Measurements from ENCODE around the gene MDP1. TPM values are rescaled to one million over a fixed set of nuclear protein-coding genes. Genes with fewer than 3 reads are reported as not detected.

The MDP1 gene
- 10 to 100 TPM in 5 of 6 experiments, 1 to 10 TPM in 1; 9.8 to 14.4 (median 12.3) TPM for total RNA-seq (2021; fragmentation: NEBNext Ultra II Directional; extraction: Animal tissue kit (Norgen Biotek cat#: 25700))
- long read RNA-seq, transcript MDP1-201 (6 exons, 730 nt): major isoform, 13 of 19 reads
- long read RNA-seq, partial matches to known transcripts: 0 of 19 reads
- long read RNA-seq, other reads (novel, unspliced or antisense): 0 of 19 reads

DNA sequence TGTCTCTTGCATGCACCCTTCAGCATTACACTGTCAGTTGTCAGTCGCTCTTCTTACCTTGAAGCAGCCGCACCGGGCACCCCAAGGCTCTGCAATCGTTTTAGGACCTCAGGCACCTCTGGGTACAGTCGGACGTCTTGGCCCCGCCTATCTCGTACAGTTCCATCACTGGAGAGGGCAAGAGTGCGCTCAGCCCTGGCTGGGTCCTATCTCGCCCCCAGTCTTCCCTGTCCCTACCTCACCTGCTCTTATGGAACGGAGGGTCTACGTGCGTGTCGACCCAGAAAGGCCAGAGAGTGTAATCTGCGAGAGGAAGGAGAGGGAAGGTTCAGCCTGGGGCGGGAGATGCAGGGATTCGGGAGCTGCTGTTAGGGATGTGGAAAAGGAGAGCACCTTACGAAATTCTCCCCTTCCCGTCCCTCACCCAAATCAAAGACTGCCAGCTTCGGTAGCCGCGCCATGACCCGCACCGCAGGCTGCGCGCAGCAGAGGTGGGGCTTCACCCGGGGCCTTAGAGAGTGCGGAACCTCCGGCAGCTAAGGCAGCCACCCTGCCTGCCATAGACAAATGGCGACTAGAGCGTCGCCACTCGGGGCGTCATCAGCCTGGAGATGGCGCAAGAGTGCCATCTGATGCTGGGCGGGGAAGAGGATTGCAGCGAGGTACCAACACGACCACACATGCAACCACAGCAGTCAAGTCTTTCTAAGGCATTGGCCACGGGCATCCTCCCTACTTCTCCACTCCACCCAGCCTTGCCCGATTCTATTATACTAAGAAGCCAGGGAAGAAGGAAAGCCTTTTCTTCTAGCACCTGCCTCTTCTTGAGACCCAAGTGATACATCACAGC lies at the start of gene MDP1:
Gene MDP1, minus strand, starts transcription at position 572 of the 850 bp plus-strand sequence. Its CDS starts 111 bp downstream, at position 461.
- peak; percentile 68 for DNase-seq
- Mint-ChIP-seq H3K4me1 (ENCODE audit: low read depth) (peaks cover 44% of the 10 kb centered on the region), H3K27ac (peak within 1 kb of the TSS; percentile 100), H3K27me3 (ENCODE audit: insufficient read depth) (peaks cover 2% of the 10 kb centered on the region), H3K9me3 (no peaks in the 10 kb centered on the region), H3K4me3 (peak within 1 kb of the TSS; percentile 97), H3K36me3 (ENCODE audit: low read depth) (peaks cover 11% of the 10 kb centered on the region; the same call in 1 of the 2 replicates)
- TF ChIP-seq, protein P1, sequence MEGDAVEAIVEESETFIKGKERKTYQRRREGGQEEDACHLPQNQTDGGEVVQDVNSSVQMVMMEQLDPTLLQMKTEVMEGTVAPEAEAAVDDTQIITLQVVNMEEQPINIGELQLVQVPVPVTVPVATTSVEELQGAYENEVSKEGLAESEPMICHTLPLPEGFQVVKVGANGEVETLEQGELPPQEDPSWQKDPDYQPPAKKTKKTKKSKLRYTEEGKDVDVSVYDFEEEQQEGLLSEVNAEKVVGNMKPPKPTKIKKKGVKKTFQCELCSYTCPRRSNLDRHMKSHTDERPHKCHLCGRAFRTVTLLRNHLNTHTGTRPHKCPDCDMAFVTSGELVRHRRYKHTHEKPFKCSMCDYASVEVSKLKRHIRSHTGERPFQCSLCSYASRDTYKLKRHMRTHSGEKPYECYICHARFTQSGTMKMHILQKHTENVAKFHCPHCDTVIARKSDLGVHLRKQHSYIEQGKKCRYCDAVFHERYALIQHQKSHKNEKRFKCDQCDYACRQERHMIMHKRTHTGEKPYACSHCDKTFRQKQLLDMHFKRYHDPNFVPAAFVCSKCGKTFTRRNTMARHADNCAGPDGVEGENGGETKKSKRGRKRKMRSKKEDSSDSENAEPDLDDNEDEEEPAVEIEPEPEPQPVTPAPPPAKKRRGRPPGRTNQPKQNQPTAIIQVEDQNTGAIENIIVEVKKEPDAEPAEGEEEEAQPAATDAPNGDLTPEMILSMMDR (IDR thresholded peaks at IDR 0.05): peak; percentile 79

DNA sequence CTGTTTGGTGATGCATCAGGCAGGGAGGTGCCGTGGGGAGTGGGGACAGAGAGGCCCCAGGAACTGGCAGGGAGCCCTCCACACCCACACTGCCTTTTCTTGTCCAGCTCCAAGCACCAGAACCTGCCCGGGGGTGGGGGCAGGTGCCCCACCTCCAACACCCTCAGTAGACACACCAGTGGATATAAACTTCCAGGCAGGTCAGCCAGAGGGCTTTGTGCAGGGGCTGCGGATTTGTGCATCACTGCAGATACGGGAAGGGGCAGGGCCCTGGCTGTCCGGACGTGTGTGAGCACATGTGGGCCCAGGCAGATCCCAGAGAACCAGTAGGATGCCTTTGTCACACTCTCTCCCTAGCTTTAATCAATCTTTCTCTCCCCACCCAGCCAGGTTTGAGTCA lies 48.4 kb upstream of the MDP1 start:
- peaks cover 2% of the 10 kb centered on the region; the same call in 1 of the 2 replicates for H3K27me3 Mint-ChIP-seq (ENCODE audit: insufficient read depth)

DNA sequence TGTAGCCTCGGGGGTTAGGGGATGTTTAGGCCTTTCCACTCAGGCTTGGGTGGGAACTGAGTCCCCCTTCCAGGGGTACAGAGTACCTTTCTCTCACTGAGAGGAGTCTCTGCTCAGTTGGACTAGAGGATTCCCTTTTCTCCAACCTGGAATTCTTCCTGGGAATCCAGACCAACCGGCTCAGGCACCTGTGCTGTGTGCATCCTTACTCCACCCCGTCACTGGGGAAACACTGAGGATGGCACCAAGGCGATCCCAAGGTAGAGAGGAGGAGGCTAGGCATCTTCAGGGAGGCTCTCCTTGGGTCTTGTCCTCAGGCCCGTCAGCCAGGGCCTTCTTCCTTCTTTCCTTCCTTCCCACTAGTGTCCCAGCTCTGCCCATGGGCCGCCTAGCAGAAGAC lies 48.0 kb upstream of the MDP1 start:
- H3K27ac Mint-ChIP-seq: no peak overlapping the region
- no peaks in the 10 kb centered on the region for H3K36me3 Mint-ChIP-seq (ENCODE audit: low read depth)
- TF ChIP-seq, protein P1 (IDR thresholded peaks at IDR 0.05): no peak
- DNase-seq: no peak
- no peaks in the 10 kb centered on the region for H3K9me3 Mint-ChIP-seq
- peaks cover 2% of the 10 kb centered on the region; the same call in 1 of the 2 replicates for H3K27me3 Mint-ChIP-seq (ENCODE audit: insufficient read depth)
- H3K4me1 Mint-ChIP-seq (ENCODE audit: low read depth): peaks cover 13% of the 10 kb centered on the region; the same call in 1 of the 2 replicates
- H3K4me3 Mint-ChIP-seq: no peak overlapping the region

More for the DNA sequence above, 48.4 kb upstream of the MDP1 start:
- no peak overlapping the region for H3K4me3 Mint-ChIP-seq
- TF ChIP-seq, protein P1 (IDR thresholded peaks at IDR 0.05): no peak
- no peak for DNase-seq
- H3K4me1 Mint-ChIP-seq (ENCODE audit: low read depth): peaks cover 8% of the 10 kb centered on the region; the same call in 1 of the 2 replicates
- 0 out of 2 replicates have a peak, but pooled peaks cover 2% of the 10 kb centered on the region for H3K36me3 Mint-ChIP-seq (ENCODE audit: low read depth)
- H3K9me3 Mint-ChIP-seq: no peaks in the 10 kb centered on the region
- no peak overlapping the region for H3K27ac Mint-ChIP-seq

DNA sequence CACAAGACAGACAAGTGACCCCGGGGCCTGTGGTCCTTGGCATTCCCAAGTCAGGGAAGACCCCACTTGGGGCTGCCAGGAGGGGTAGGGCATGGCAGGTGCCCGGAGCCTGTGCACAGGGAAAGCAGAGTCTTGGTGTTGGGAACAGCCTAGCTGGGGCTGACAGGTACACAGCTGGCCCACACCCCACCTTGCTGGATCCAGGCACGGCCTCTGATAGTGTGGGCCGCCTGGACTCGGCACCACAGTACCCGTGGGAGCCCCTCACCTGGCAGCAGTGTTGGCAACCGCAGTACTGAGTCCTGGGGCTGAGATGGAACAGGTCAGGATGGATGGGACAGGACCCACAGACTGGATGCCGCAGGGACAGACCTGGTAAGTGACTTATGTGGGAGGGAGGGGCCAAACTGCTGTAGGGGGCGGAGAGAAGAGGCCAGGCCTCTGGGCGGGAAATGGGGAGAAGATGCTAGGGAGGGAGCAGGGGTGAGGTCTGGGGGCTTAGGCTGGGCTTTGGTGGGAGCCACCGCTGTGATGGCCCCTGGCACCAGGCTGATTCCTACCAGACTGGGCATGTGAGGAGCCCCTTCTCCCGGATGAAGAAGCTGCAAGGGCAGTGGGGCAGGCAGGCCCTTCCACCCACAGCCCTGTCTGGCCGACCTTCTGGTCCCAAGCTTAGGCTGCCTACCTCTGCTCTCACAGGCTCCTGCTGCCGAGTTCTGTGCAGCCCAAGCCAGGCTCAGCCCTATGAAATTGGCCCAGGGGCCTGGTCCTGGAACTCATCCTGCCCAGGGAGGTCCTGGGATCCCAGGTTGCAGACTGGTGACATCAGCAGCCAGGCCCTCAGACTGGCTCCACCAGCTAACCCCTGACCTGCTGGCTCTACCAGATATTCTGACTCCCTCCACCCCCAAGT lies 47.2 kb upstream of the MDP1 start, which contains the start of gene TGM1:
Gene TGM1, minus strand, starts transcription at position 357 of the 913 bp plus-strand sequence. CDS start 825 bp downstream, outside the sequence.
- Mint-ChIP-seq H3K27ac (no peak within 1 kb of the TSS), H3K4me3 (no peak within 1 kb of the TSS), H3K27me3 (ENCODE audit: insufficient read depth) (peaks cover 2% of the 10 kb centered on the region; the same call in 1 of the 2 replicates), H3K9me3 (no peaks in the 10 kb centered on the region), H3K4me1 (ENCODE audit: low read depth) (peaks cover 18% of the 10 kb centered on the region; the same call in 1 of the 2 replicates), H3K36me3 (ENCODE audit: low read depth) (no peaks in the 10 kb centered on the region)
- DNase-seq: no peak
- TF ChIP-seq, protein P1 (IDR thresholded peaks at IDR 0.05): no peak

DNA sequence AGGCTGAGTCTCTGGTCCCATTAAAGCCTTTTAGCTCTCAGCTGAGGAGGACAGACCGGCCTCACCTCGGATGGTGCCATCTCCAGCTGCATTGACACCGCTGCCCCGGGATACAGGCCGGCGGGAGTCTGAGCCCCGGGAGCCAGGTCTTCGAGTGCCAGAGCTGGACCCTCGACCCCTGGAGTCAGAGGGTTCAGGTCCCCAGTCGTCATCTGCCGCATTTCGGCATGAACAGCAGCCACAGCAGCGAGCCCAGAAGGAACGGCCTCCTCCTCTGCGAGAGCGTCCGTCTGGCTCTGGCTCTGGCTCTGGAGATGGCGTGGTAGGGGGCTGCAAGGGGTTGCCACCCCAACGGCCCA lies 46.1 kb upstream of the MDP1 start:
- TF ChIP-seq, protein P1 (IDR thresholded peaks at IDR 0.05): no peak
- Mint-ChIP-seq H3K27me3 (ENCODE audit: insufficient read depth) (no peaks in the 10 kb centered on the region), H3K36me3 (ENCODE audit: low read depth) (no peaks in the 10 kb centered on the region), H3K4me3 (no peak overlapping the region), H3K4me1 (ENCODE audit: low read depth) (peaks cover 18% of the 10 kb centered on the region; the same call in 1 of the 2 replicates), H3K27ac (no peak overlapping the region), H3K9me3 (no peaks in the 10 kb centered on the region)
- DNase-seq: no peak
